Activated CD4-positive, alpha-beta T cell treated with anti-CD3 and anti-CD28 coated beads, Interleukin-2, amount 10 ng/mL, durations not matched to agents 7 days and 5 days (primary cell): ENCODE data around the gene KRTAP5-10. TPM values are rescaled to one million over a fixed set of nuclear protein-coding genes. Genes with fewer than 3 reads are reported as not detected.
A peak's percentile ranks its signal among the peaks of the same experiment; 100 is the strongest.
"Not testable (repeated sequence)": the region's sequence is repeated elsewhere in the genome, so short reads cannot be mapped to it uniquely, and the experiment has no call there.

Experiments used
- CTCF ChIA-PET: fragments of 350-600 bp; sonication (Branson Sonifier 250); formaldehyde crosslinking; loops from one replicate; lab custom pipeline; 2021; ENCODE audit warnings: antibody characterized with exemption; lab: Charles Lee
- POLR2A ChIA-PET: fragments of 350-600 bp; sonication (Branson Sonifier 250); formaldehyde crosslinking; loops from one replicate; lab custom pipeline; 2021; ENCODE audit warnings: antibody characterized with exemption; lab: Charles Lee
- DNase-seq: peaks from one replicate; pipeline ENCODE4 v3.0.0-alpha.2; 2020
- H3K27ac Mint-ChIP-seq: one replicate; pipeline ENCODE4 v1.8.0; 2021; ENCODE audit warnings: mild to moderate bottlenecking, moderate library complexity, mixed read lengths
- H3K27me3 Mint-ChIP-seq: one replicate; pipeline ENCODE4 v1.8.0; 2021; ENCODE audit warnings: mixed read lengths
- H3K36me3 Mint-ChIP-seq: one replicate; pipeline ENCODE4 v1.8.0; 2021; ENCODE audit warnings: low read depth, mixed read lengths
- H3K4me1 Mint-ChIP-seq: one replicate; pipeline ENCODE4 v1.8.0; 2021; ENCODE audit warnings: mixed read lengths
- H3K4me3 Mint-ChIP-seq: one replicate; pipeline ENCODE4 v1.8.0; 2021; ENCODE audit warnings: mild to moderate bottlenecking, moderate library complexity, mixed read lengths
- H3K9me3 Mint-ChIP-seq: one replicate; pipeline ENCODE4 v1.8.0; 2021; ENCODE audit warnings: mixed read lengths
- total RNA-seq, 2 experiments: library from RNA; stranded (reverse); gene quantifications; one replicate each; pipeline ENCODE4 v1.2.3, GENCODE V29; 2021

KRTAP5-10 gene
- total RNA-seq, 2 experiments from 2014 or later, result not detected

DNA sequence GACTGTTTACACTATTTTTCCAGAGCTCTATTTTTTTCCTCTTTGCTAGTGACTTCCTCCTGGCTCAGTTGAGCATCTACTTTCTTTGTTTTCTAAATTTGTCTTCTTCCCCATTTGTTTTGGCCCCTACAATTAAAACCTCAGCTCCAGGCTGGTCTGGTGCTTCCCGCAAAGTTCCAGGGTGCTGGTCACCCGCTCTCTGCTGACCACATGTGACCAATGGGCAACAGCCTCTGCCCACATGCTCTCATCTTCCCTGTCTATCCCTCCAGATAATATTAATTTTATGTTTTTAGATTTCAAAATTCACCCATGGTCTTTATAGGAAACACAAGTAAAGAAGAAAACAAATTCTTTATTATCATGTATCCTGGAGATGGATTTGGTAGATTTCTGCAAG, 17.6 kb downstream of the KRTAP5-10 start:
- H3K4me3 Mint-ChIP-seq, H3K9me3 Mint-ChIP-seq, DNase-seq, H3K27ac Mint-ChIP-seq, H3K36me3 Mint-ChIP-seq, H3K4me1 Mint-ChIP-seq, POLR2A ChIA-PET, CTCF ChIA-PET: not testable (repeated sequence)
- peaks cover 11% of the 10 kb centered on the region for H3K27me3 Mint-ChIP-seq

GRCh38 chr11:71585673-71586072, 20.3 kb downstream of the KRTAP5-10 start:
- H3K27me3 Mint-ChIP-seq, CTCF ChIA-PET: not testable (repeated sequence)

DNA sequence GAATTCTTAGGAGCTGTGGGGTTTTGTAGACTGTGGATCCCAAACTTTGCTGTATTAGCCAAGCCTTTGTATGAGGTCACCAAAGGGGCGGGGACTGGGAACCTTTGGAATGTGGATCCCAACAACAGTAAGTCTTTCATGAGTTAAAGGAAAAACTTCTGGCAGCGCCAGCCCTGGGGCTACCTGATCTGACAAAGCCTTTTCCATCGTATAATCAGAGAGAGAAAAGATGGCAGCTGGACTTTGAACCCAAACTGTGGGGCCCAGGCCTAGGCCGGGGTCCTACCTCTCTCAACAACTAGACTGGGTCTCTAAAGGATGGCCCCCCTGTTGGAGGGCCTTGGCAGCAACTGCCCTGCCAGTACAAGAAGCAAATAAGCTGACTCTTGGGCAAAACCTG, 23.0 kb downstream of the KRTAP5-10 start:
- H3K4me1 Mint-ChIP-seq, H3K27ac Mint-ChIP-seq, POLR2A ChIA-PET, H3K9me3 Mint-ChIP-seq, H3K36me3 Mint-ChIP-seq, CTCF ChIA-PET, DNase-seq, H3K4me3 Mint-ChIP-seq, H3K27me3 Mint-ChIP-seq: not testable (repeated sequence)

More at GRCh38 chr11:71585673-71586072, 20.3 kb downstream of the KRTAP5-10 start:
- H3K9me3 Mint-ChIP-seq, DNase-seq, H3K36me3 Mint-ChIP-seq, POLR2A ChIA-PET, H3K4me1 Mint-ChIP-seq, H3K4me3 Mint-ChIP-seq, H3K27ac Mint-ChIP-seq: not testable (repeated sequence)

DNA sequence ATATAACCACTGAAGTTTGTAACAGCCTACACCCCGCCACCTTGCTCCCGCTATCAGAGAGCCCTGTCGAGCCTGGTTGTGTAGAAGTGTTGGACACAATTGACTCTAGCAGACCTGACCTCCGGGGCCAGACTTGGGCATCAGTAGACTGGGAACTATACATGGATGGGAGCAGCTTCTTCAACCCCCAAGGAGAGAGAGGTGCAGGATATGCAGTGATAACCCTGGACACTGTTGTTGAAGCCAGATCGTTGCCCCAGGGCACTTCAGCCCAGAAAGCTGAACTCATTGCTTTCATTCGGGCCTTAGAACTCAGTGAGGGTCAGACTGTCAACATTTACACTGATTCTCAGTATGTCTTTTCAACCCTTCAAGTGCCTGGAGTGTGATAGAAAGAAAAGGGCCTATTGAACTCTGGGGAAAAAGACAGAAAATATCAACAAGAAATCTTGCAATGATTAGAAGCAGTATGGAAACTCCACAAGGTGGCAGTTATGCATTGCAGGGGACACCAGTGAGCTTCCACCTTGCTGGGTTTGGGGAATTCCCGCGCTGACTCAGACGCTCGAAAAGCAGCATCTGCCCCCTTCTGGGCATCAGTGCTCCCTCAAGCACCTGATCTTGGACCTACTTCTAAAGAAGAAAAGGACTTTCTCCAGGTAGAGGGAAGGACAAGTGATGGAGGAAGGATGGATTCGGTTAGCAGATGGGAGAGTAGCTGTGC, 23.6 kb downstream of the KRTAP5-10 start:
- H3K4me3 Mint-ChIP-seq, H3K4me1 Mint-ChIP-seq, H3K27ac Mint-ChIP-seq, H3K27me3 Mint-ChIP-seq, H3K36me3 Mint-ChIP-seq, H3K9me3 Mint-ChIP-seq, POLR2A ChIA-PET, CTCF ChIA-PET: not testable (repeated sequence)
- peak; percentile 31 for DNase-seq

GRCh38 chr11:71589546-71589920, 24.2 kb downstream of the KRTAP5-10 start:
- not testable (repeated sequence) for H3K27me3 Mint-ChIP-seq, H3K4me3 Mint-ChIP-seq

DNA sequence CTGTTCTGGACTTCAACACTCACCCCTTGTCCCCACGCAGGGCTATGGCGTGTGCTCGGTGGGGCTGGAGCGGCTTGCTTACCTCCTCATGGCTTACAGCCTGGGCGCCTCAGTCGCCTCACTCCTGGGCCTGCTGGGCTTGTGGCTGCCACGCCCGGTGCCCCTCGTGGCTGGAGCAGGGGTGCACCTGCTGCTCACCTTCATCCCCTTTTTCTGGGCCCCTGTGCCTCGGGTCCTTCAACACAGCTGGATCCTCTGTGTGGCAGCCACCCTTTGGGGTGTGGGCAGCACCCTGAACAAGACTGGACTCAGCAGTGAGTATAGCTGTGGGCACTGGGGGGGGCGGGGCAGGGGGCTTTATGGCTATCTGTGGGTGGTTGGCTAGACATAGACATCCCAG, 37.9 kb downstream of the KRTAP5-10 start:
- H3K27ac Mint-ChIP-seq, H3K36me3 Mint-ChIP-seq, DNase-seq, H3K4me1 Mint-ChIP-seq, H3K27me3 Mint-ChIP-seq, POLR2A ChIA-PET, H3K9me3 Mint-ChIP-seq, CTCF ChIA-PET, H3K4me3 Mint-ChIP-seq: not testable (repeated sequence)

More at GRCh38 chr11:71589546-71589920, 24.2 kb downstream of the KRTAP5-10 start:
- H3K9me3 Mint-ChIP-seq, H3K27ac Mint-ChIP-seq, H3K36me3 Mint-ChIP-seq, CTCF ChIA-PET, DNase-seq, H3K4me1 Mint-ChIP-seq, POLR2A ChIA-PET: not testable (repeated sequence)

GRCh38 chr11:71604798-71605488, 39.6 kb downstream of the KRTAP5-10 start:
- POLR2A ChIA-PET, H3K9me3 Mint-ChIP-seq, H3K4me3 Mint-ChIP-seq, H3K36me3 Mint-ChIP-seq, H3K4me1 Mint-ChIP-seq, DNase-seq, H3K27ac Mint-ChIP-seq, H3K27me3 Mint-ChIP-seq: not testable (repeated sequence)
- CTCF ChIA-PET, result interaction anchor here (0.7 kb wide), 1 partner anchor 1005 kb away, joined by 3 read pairs; no protein-coding TSS in a partner anchor

DNA sequence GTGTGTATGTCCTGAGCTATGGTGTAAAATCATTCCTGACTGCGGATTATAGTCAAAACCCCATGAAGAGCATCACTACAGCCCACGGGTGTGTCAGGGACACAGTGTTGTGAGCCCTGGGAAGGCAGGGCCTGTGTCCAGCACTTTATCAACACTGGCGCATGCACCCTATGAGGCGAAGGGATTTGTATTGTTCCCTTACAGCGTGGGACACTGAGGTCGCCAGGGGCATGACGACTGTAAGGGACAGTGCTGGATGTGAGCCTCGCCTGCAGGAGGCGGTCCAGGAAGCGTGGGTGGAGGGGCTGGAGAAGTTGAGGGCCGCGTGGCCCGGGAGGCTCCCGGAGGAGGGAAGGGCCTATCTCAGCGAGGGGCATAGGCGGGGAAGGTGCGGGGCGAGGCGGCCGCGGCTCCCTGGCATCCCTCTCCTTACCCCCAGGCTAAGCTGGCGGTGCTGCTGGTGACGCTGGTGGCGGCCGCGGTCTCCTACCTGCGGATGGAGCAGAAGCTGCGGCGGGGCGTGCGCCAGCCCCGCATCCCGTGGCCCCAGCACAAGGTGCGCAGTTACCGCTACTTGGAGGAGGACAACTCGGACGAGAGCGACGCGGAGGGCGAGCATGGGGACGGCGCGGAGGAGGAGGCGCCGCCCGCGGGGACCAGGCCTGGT, 41.6 kb downstream of the KRTAP5-10 start:
- H3K4me3 Mint-ChIP-seq, H3K27ac Mint-ChIP-seq, H3K9me3 Mint-ChIP-seq, H3K27me3 Mint-ChIP-seq, DNase-seq, POLR2A ChIA-PET, H3K4me1 Mint-ChIP-seq, H3K36me3 Mint-ChIP-seq: not testable (repeated sequence)
- CTCF ChIA-PET, result interaction anchor here (0.6 kb wide), 1 partner anchor 898 kb away, joined by 3 read pairs; no protein-coding TSS in a partner anchor

DNA sequence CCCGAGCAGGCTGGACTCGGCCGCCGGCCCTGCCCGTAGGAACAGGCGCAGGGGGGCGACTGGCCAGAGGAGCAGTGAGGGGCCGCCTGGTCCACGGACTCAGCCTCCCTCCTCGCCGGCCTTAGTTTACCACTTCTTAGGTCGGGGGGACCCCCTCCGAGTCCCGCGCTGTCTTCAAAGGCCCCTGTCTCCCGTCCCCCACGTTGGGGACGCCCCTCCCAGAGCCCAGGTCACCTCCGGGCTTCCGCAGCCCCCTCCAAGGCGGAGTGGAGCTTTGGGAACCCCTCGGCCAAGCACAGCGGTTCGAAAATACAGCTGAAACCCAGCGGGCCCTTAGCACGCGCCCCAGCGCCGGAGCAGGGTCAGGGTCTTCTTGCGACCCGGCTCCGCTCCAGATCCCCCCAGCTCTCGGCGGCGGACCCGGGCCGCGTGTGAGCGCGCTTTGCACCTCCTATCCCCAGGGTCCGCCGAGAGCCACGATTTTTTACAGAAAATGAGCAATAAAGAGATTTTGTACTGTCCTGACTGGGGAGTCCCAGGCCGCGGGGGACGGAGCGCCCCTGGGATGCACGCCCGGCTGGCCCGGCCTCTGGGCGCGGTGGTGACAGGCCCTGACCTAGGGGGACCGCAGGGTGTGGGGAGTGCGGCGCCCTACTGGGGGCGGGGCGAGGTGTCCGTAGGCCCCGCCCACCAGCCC, 42.3 kb downstream of the KRTAP5-10 start:
- H3K27ac Mint-ChIP-seq, H3K4me1 Mint-ChIP-seq, H3K9me3 Mint-ChIP-seq, POLR2A ChIA-PET, H3K4me3 Mint-ChIP-seq, H3K27me3 Mint-ChIP-seq, H3K36me3 Mint-ChIP-seq, DNase-seq, CTCF ChIA-PET: not testable (repeated sequence)

- DNase-seq, H3K27me3 Mint-ChIP-seq, H3K36me3 Mint-ChIP-seq, POLR2A ChIA-PET, H3K4me3 Mint-ChIP-seq, H3K4me1 Mint-ChIP-seq, H3K9me3 Mint-ChIP-seq, CTCF ChIA-PET, H3K27ac Mint-ChIP-seq: not testable (repeated sequence)
Observed at GRCh38 chr11:71608272-71608671, 42.9 kb downstream of the KRTAP5-10 start.

- H3K4me3 Mint-ChIP-seq, DNase-seq, H3K27me3 Mint-ChIP-seq, CTCF ChIA-PET, H3K27ac Mint-ChIP-seq, H3K36me3 Mint-ChIP-seq, H3K4me1 Mint-ChIP-seq, H3K9me3 Mint-ChIP-seq, POLR2A ChIA-PET: not testable (repeated sequence)
Observed at GRCh38 chr11:71611218-71611910, 46.0 kb downstream of the KRTAP5-10 start.

GRCh38 chr11:71613931-71614330, 48.6 kb downstream of the KRTAP5-10 start:
- H3K27me3 Mint-ChIP-seq, DNase-seq, H3K9me3 Mint-ChIP-seq, H3K4me1 Mint-ChIP-seq, H3K36me3 Mint-ChIP-seq, H3K4me3 Mint-ChIP-seq, POLR2A ChIA-PET, CTCF ChIA-PET, H3K27ac Mint-ChIP-seq: not testable (repeated sequence)
